HPDE6-E6E7 (cell line): ENCODE data around the gene PYDC1.
"Not testable (repeated sequence)": the region's sequence is repeated elsewhere in the genome, so short reads cannot be mapped to it uniquely, and the experiment has no call there.

Experiments
- DNase-seq: peaks from one replicate; pipeline ENCODE4 v3.0.0; 2011; ENCODE audit warnings: missing footprints; ENCODE audit errors: extremely low spot score

The PYDC1 gene

GRCh38 chr16:31216422-31217135 is at the start of gene PYDC1:
Gene PYDC1, minus strand, starts transcription at chr16:31217135. Its CDS starts 107 bp downstream, at chr16:31217028.
- DNase-seq, result no peak

- peak; percentile 92 for DNase-seq
Measured at GRCh38 chr16:31265329-31266245, 48.7 kb upstream of the PYDC1 start.

- no peak for DNase-seq
Measured at GRCh38 chr16:31262084-31262483, 45.1 kb upstream of the PYDC1 start.

GRCh38 chr16:31260136-31260931 is 43.4 kb upstream of the PYDC1 start:
- no peak for DNase-seq

- no peak for DNase-seq
Measured at GRCh38 chr16:31258366-31258765, 41.4 kb upstream of the PYDC1 start.

GRCh38 chr16:31256466-31256865 is 39.5 kb upstream of the PYDC1 start:
- DNase-seq, result no peak

GRCh38 chr16:31253642-31254045 is 36.7 kb upstream of the PYDC1 start:
- DNase-seq, result no peak

- no peak for DNase-seq
Measured at GRCh38 chr16:31251435-31251834, 34.5 kb upstream of the PYDC1 start.

GRCh38 chr16:31250782-31251384 is 33.9 kb upstream of the PYDC1 start:
- DNase-seq, result no peak

GRCh38 chr16:31248344-31248743 is 31.4 kb upstream of the PYDC1 start:
- no peak for DNase-seq

GRCh38 chr16:31246296-31246695 is 29.4 kb upstream of the PYDC1 start:
- no peak for DNase-seq

GRCh38 chr16:31245598-31245997 is 28.7 kb upstream of the PYDC1 start:
- DNase-seq, result not testable (repeated sequence)

- no peak for DNase-seq
Measured at GRCh38 chr16:31243734-31244670, 27.1 kb upstream of the PYDC1 start.

GRCh38 chr16:31242206-31242605 is 25.3 kb upstream of the PYDC1 start:
- no peak for DNase-seq

- DNase-seq, result no peak
Measured at GRCh38 chr16:31238041-31238440, 21.1 kb upstream of the PYDC1 start.

GRCh38 chr16:31229501-31229900 is 12.6 kb upstream of the PYDC1 start:
- DNase-seq, result no peak

GRCh38 chr16:31228206-31228605 is 11.3 kb upstream of the PYDC1 start:
- no peak for DNase-seq

- no peak for DNase-seq
Measured at GRCh38 chr16:31225193-31225592, 8.3 kb upstream of the PYDC1 start.

- no peak for DNase-seq
Measured at GRCh38 chr16:31224092-31224955, 7.4 kb upstream of the PYDC1 start.

- DNase-seq, result no peak
Measured at GRCh38 chr16:31223044-31223443, 6.1 kb upstream of the PYDC1 start.
